ENCODE measurements around the gene TMEM117. TPM values are rescaled to one million over a fixed set of nuclear protein-coding genes. Genes with fewer than 3 reads are reported as not detected.

The TMEM117 gene
- total and polyA plus RNA-seq, 12 donors = 4.0 to 8.5 (median 7.1) TPM

GRCh38 chr12:44223736-44224135 is 387.9 kb downstream of the TMEM117 start:
- intact Hi-C loops (cut with DNase I) = no loop called here
- Histone ChIP-seq H3K4me3 (no peak overlapping the region), H3K36me3 (no peaks in the 10 kb centered on the region), H3K9me3 (peaks cover 0 to 14% (median 0%) of the 10 kb centered on the region in 11 donors), H3K27me3 (no peaks in the 10 kb centered on the region), H3K4me1 (peaks cover 4 to 37% (median 17%) of the 10 kb centered on the region in 9 donors), H3K27ac (peak overlapping the region in 1 of 10 donors; percentile 45)
- WGBS, 2 donors = 21 to 24% methylated on average over 2 of the region's 2 CpGs
- TF ChIP-seq CTCF (IDR thresholded peaks at IDR 0.05) = no peak
- peak in 5 of 8 donors; percentile 38 to 65 (median 47) for ATAC-seq
- no peak for DNase-seq

- 61 to 65% methylated on average over 4 of the region's 4 CpGs for WGBS, 2 donors
- Histone ChIP-seq H3K9me3 (peaks cover 0 to 13% (median 0%) of the 10 kb centered on the region in 11 donors), H3K4me1 (peaks cover 4 to 37% (median 17%) of the 10 kb centered on the region in 9 donors), H3K36me3 (no peaks in the 10 kb centered on the region), H3K27ac (no peak overlapping the region), H3K27me3 (no peaks in the 10 kb centered on the region), H3K4me3 (no peak overlapping the region)
- TF ChIP-seq CTCF (IDR thresholded peaks at IDR 0.05) = no peak
- DNase-seq (no peak), ATAC-seq (no peak)
- intact Hi-C loops (cut with DNase I) = loop anchor here in 1 of 10 donors (5.0 kb wide), 1 partner anchor 47 kb away; no protein-coding TSS in a partner anchor
These were observed 388.7 kb downstream of the TMEM117 start for GRCh38 chr12:44224399-44225148.

- no peak overlapping the region for H3K4me3 ChIP-seq
- intact Hi-C loops (cut with DNase I) = loop anchor here in 1 of 10 donors (5.0 kb wide), 1 partner anchor 48 kb away; no protein-coding TSS in a partner anchor
- H3K27ac ChIP-seq = no peak overlapping the region
- H3K36me3 ChIP-seq = no peaks in the 10 kb centered on the region
- WGBS, 2 donors = 28 to 45% methylated on average over 2 of the region's 2 CpGs
- ATAC-seq (no peak), DNase-seq (no peak)
- H3K4me1 ChIP-seq = peaks cover 4 to 37% (median 17%) of the 10 kb centered on the region in 9 donors
- H3K9me3 ChIP-seq = peaks cover 0 to 7% (median 0%) of the 10 kb centered on the region in 11 donors
- no peaks in the 10 kb centered on the region for H3K27me3 ChIP-seq
- no peak for TF ChIP-seq CTCF (IDR thresholded peaks at IDR 0.05)
These were observed 389.2 kb downstream of the TMEM117 start for GRCh38 chr12:44225149-44225510.

- Histone ChIP-seq H3K4me1 (peaks cover 4 to 37% (median 17%) of the 10 kb centered on the region in 9 donors), H3K27me3 (no peaks in the 10 kb centered on the region), H3K4me3 (no peak overlapping the region), H3K9me3 (no peaks in the 10 kb centered on the region), H3K27ac (no peak overlapping the region), H3K36me3 (no peaks in the 10 kb centered on the region)
- 62 to 68% methylated on average over 2 of the region's 2 CpGs for WGBS, 2 donors
- ATAC-seq (peak in 1 of 8 donors; percentile 27), DNase-seq (no peak)
- intact Hi-C loops (cut with DNase I) = loop anchor here in 1 of 10 donors (5.0 kb wide), 1 partner anchor 50 kb away; no protein-coding TSS in a partner anchor
- no peak for TF ChIP-seq CTCF (IDR thresholded peaks at IDR 0.05)
These were observed 391.7 kb downstream of the TMEM117 start for GRCh38 chr12:44227616-44228015.

All from heart right ventricle (tissue), 16 donors.